ENCODE data around the gene TRAF7.

The TRAF7 gene

GRCh38 chr16:2190002-2190658 is 34.5 kb downstream of the TRAF7 start:
- no peak overlapping the region for H3K27ac ChIP-seq (ENCODE audit: low read depth in 2 of 2, low read length in 2 of 2)
- H3K27me3 ChIP-seq (ENCODE audit: control insufficient read depth in 2 of 2, insufficient read depth in 2 of 2, low read length in 2 of 2), result peaks cover 13 to 15% of the 10 kb centered on the region in 2 donors
- H3K4me1 ChIP-seq (ENCODE audit: control insufficient read depth in 2 of 2, insufficient read depth in 2 of 2, low read length in 2 of 2), result no peaks in the 10 kb centered on the region
- H3K9me3 ChIP-seq (ENCODE audit: control insufficient read depth in 2 of 2, low read length in 2 of 2), result no peaks in the 10 kb centered on the region
- H3K36me3 ChIP-seq (ENCODE audit: control insufficient read depth in 2 of 2, insufficient read depth in 2 of 2, low read length in 2 of 2), result no peaks in the 10 kb centered on the region
- no peak overlapping the region for H3K4me3 ChIP-seq (ENCODE audit: low read length in 2 of 2)
- H3K9ac ChIP-seq (ENCODE audit: low read depth in 1 of 2, low read length in 2 of 2), result no peak overlapping the region

GRCh38 chr16:2190659-2191445 is 35.3 kb downstream of the TRAF7 start:
- H3K9ac ChIP-seq (ENCODE audit: low read depth in 1 of 2, low read length in 2 of 2), result no peak overlapping the region
- no peaks in the 10 kb centered on the region for H3K36me3 ChIP-seq (ENCODE audit: control insufficient read depth in 2 of 2, insufficient read depth in 2 of 2, low read length in 2 of 2)
- no peak overlapping the region for H3K27ac ChIP-seq (ENCODE audit: low read depth in 2 of 2, low read length in 2 of 2)
- H3K4me3 ChIP-seq (ENCODE audit: low read length in 2 of 2), result no peak overlapping the region
- H3K9me3 ChIP-seq (ENCODE audit: control insufficient read depth in 2 of 2, low read length in 2 of 2), result no peaks in the 10 kb centered on the region
- H3K27me3 ChIP-seq (ENCODE audit: control insufficient read depth in 2 of 2, insufficient read depth in 2 of 2, low read length in 2 of 2), result peaks cover 17 to 20% of the 10 kb centered on the region in 2 donors
- H3K4me1 ChIP-seq (ENCODE audit: control insufficient read depth in 2 of 2, insufficient read depth in 2 of 2, low read length in 2 of 2), result peaks cover 0 to 3% of the 10 kb centered on the region in 2 donors

GRCh38 chr16:2191446-2191706 is 35.8 kb downstream of the TRAF7 start:
- H3K4me1 ChIP-seq (ENCODE audit: control insufficient read depth in 2 of 2, insufficient read depth in 2 of 2, low read length in 2 of 2), result peaks cover 0 to 4% of the 10 kb centered on the region in 2 donors
- no peak overlapping the region for H3K27ac ChIP-seq (ENCODE audit: low read depth in 2 of 2, low read length in 2 of 2)
- peaks cover 17 to 20% of the 10 kb centered on the region in 2 donors for H3K27me3 ChIP-seq (ENCODE audit: control insufficient read depth in 2 of 2, insufficient read depth in 2 of 2, low read length in 2 of 2)
- no peaks in the 10 kb centered on the region for H3K9me3 ChIP-seq (ENCODE audit: control insufficient read depth in 2 of 2, low read length in 2 of 2)
- no peaks in the 10 kb centered on the region for H3K36me3 ChIP-seq (ENCODE audit: control insufficient read depth in 2 of 2, insufficient read depth in 2 of 2, low read length in 2 of 2)
- no peak overlapping the region for H3K9ac ChIP-seq (ENCODE audit: low read depth in 1 of 2, low read length in 2 of 2)
- no peak overlapping the region for H3K4me3 ChIP-seq (ENCODE audit: low read length in 2 of 2)

- no peaks in the 10 kb centered on the region for H3K9me3 ChIP-seq (ENCODE audit: control insufficient read depth in 2 of 2, low read length in 2 of 2)
- no peaks in the 10 kb centered on the region for H3K36me3 ChIP-seq (ENCODE audit: control insufficient read depth in 2 of 2, insufficient read depth in 2 of 2, low read length in 2 of 2)
- no peak overlapping the region for H3K9ac ChIP-seq (ENCODE audit: low read depth in 1 of 2, low read length in 2 of 2)
- peaks cover 30 to 37% of the 10 kb centered on the region in 2 donors for H3K27me3 ChIP-seq (ENCODE audit: control insufficient read depth in 2 of 2, insufficient read depth in 2 of 2, low read length in 2 of 2)
- no peak overlapping the region for H3K27ac ChIP-seq (ENCODE audit: low read depth in 2 of 2, low read length in 2 of 2)
- H3K4me3 ChIP-seq (ENCODE audit: low read length in 2 of 2), result no peak overlapping the region
- H3K4me1 ChIP-seq (ENCODE audit: control insufficient read depth in 2 of 2, insufficient read depth in 2 of 2, low read length in 2 of 2), result peaks cover 0 to 4% of the 10 kb centered on the region in 2 donors
Measured at GRCh38 chr16:2194166-2194834, 38.7 kb downstream of the TRAF7 start.

- Histone ChIP-seq H3K4me3 (ENCODE audit: low read length in 2 of 2) (no peak overlapping the region), H3K27me3 (ENCODE audit: control insufficient read depth in 2 of 2, insufficient read depth in 2 of 2, low read length in 2 of 2) (peaks cover 30 to 37% of the 10 kb centered on the region in 2 donors), H3K27ac (ENCODE audit: low read depth in 2 of 2, low read length in 2 of 2) (no peak overlapping the region), H3K9me3 (ENCODE audit: control insufficient read depth in 2 of 2, low read length in 2 of 2) (no peaks in the 10 kb centered on the region), H3K9ac (ENCODE audit: low read depth in 1 of 2, low read length in 2 of 2) (no peak overlapping the region), H3K4me1 (ENCODE audit: control insufficient read depth in 2 of 2, insufficient read depth in 2 of 2, low read length in 2 of 2) (peaks cover 0 to 4% of the 10 kb centered on the region in 2 donors), H3K36me3 (ENCODE audit: control insufficient read depth in 2 of 2, insufficient read depth in 2 of 2, low read length in 2 of 2) (no peaks in the 10 kb centered on the region)
Measured at GRCh38 chr16:2194852-2195321, 39.3 kb downstream of the TRAF7 start.

GRCh38 chr16:2195322-2196161 is 40.0 kb downstream of the TRAF7 start:
- H3K27ac ChIP-seq (ENCODE audit: low read depth in 2 of 2, low read length in 2 of 2), result no peak overlapping the region
- peaks cover 0 to 4% of the 10 kb centered on the region in 2 donors for H3K4me1 ChIP-seq (ENCODE audit: control insufficient read depth in 2 of 2, insufficient read depth in 2 of 2, low read length in 2 of 2)
- no peaks in the 10 kb centered on the region for H3K9me3 ChIP-seq (ENCODE audit: control insufficient read depth in 2 of 2, low read length in 2 of 2)
- no peaks in the 10 kb centered on the region for H3K36me3 ChIP-seq (ENCODE audit: control insufficient read depth in 2 of 2, insufficient read depth in 2 of 2, low read length in 2 of 2)
- H3K4me3 ChIP-seq (ENCODE audit: low read length in 2 of 2), result no peak overlapping the region
- no peak overlapping the region for H3K9ac ChIP-seq (ENCODE audit: low read depth in 1 of 2, low read length in 2 of 2)
- H3K27me3 ChIP-seq (ENCODE audit: control insufficient read depth in 2 of 2, insufficient read depth in 2 of 2, low read length in 2 of 2), result peaks cover 30 to 37% of the 10 kb centered on the region in 2 donors

- Histone ChIP-seq H3K9ac (ENCODE audit: low read depth in 1 of 2, low read length in 2 of 2) (no peak within 1 kb of the TSS), H3K27me3 (ENCODE audit: control insufficient read depth in 2 of 2, insufficient read depth in 2 of 2, low read length in 2 of 2) (peaks cover 30 to 37% of the 10 kb centered on the region in 2 donors), H3K36me3 (ENCODE audit: control insufficient read depth in 2 of 2, insufficient read depth in 2 of 2, low read length in 2 of 2) (no peaks in the 10 kb centered on the region), H3K4me1 (ENCODE audit: control insufficient read depth in 2 of 2, insufficient read depth in 2 of 2, low read length in 2 of 2) (peaks cover 0 to 4% of the 10 kb centered on the region in 2 donors), H3K27ac (ENCODE audit: low read depth in 2 of 2, low read length in 2 of 2) (no peak within 1 kb of the TSS), H3K9me3 (ENCODE audit: control insufficient read depth in 2 of 2, low read length in 2 of 2) (no peaks in the 10 kb centered on the region), H3K4me3 (ENCODE audit: low read length in 2 of 2) (no peak within 1 kb of the TSS)
Measured at GRCh38 chr16:2196162-2196980, 40.8 kb downstream of the TRAF7 start, which contains the start of gene CASKIN1. TSS of gene CASKIN1 (minus strand) at chr16:2196605. CDS start at chr16:2196432, 173 bp downstream.

GRCh38 chr16:2196981-2197511 is 41.5 kb downstream of the TRAF7 start:
- peaks cover 0 to 4% of the 10 kb centered on the region in 2 donors for H3K4me1 ChIP-seq (ENCODE audit: control insufficient read depth in 2 of 2, insufficient read depth in 2 of 2, low read length in 2 of 2)
- H3K9me3 ChIP-seq (ENCODE audit: control insufficient read depth in 2 of 2, low read length in 2 of 2), result no peaks in the 10 kb centered on the region
- no peak overlapping the region for H3K4me3 ChIP-seq (ENCODE audit: low read length in 2 of 2)
- peaks cover 30 to 37% of the 10 kb centered on the region in 2 donors for H3K27me3 ChIP-seq (ENCODE audit: control insufficient read depth in 2 of 2, insufficient read depth in 2 of 2, low read length in 2 of 2)
- H3K9ac ChIP-seq (ENCODE audit: low read depth in 1 of 2, low read length in 2 of 2), result no peak overlapping the region
- H3K27ac ChIP-seq (ENCODE audit: low read depth in 2 of 2, low read length in 2 of 2), result no peak overlapping the region
- H3K36me3 ChIP-seq (ENCODE audit: control insufficient read depth in 2 of 2, insufficient read depth in 2 of 2, low read length in 2 of 2), result no peaks in the 10 kb centered on the region

- no peaks in the 10 kb centered on the region for H3K9me3 ChIP-seq (ENCODE audit: control insufficient read depth in 2 of 2, low read length in 2 of 2)
- no peak overlapping the region for H3K27ac ChIP-seq (ENCODE audit: low read depth in 2 of 2, low read length in 2 of 2)
- no peak overlapping the region for H3K4me3 ChIP-seq (ENCODE audit: low read length in 2 of 2)
- no peaks in the 10 kb centered on the region for H3K36me3 ChIP-seq (ENCODE audit: control insufficient read depth in 2 of 2, insufficient read depth in 2 of 2, low read length in 2 of 2)
- H3K4me1 ChIP-seq (ENCODE audit: control insufficient read depth in 2 of 2, insufficient read depth in 2 of 2, low read length in 2 of 2), result peaks cover 0 to 4% of the 10 kb centered on the region in 2 donors
- H3K27me3 ChIP-seq (ENCODE audit: control insufficient read depth in 2 of 2, insufficient read depth in 2 of 2, low read length in 2 of 2), result peaks cover 30 to 37% of the 10 kb centered on the region in 2 donors
- H3K9ac ChIP-seq (ENCODE audit: low read depth in 1 of 2, low read length in 2 of 2), result no peak overlapping the region
Measured at GRCh38 chr16:2197765-2198164, 42.2 kb downstream of the TRAF7 start.

Measured in mucosa of rectum (tissue), 2 donors.